Measurements from ENCODE around the gene PCDHB11.
"Not testable (repeated sequence)": the region's sequence is repeated elsewhere in the genome, so short reads cannot be mapped to it uniquely, and the experiment has no call there.

The PCDHB11 gene

DNA sequence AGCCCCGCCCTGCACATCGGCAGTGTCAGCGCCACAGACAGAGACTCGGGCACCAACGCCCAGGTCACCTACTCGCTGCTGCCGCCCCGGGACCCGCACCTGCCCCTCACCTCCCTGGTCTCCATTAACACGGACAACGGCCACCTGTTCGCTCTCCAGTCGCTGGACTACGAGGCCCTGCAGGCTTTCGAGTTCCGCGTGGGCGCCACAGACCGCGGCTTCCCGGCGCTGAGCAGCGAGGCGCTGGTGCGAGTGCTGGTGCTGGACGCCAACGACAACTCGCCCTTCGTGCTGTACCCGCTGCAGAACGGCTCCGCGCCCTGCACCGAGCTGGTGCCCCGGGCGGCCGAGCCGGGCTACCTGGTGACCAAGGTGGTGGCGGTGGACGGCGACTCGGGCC is 47.5 kb downstream of the PCDHB11 start:
- DNase-seq = not testable (repeated sequence)

DNA sequence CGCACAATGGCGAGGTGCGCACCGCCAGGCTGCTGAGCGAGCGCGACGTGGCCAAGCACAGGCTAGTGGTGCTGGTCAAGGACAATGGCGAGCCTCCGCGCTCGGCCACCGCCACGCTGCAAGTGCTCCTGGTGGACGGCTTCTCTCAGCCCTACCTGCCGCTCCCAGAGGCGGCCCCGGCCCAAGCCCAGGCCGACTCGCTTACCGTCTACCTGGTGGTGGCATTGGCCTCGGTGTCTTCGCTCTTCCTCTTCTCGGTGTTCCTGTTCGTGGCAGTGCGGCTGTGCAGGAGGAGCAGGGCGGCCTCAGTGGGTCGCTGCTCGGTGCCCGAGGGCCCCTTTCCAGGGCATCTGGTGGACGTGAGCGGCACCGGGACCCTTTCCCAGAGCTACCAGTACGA is 48.0 kb downstream of the PCDHB11 start:
- not testable (repeated sequence) for DNase-seq

DNA sequence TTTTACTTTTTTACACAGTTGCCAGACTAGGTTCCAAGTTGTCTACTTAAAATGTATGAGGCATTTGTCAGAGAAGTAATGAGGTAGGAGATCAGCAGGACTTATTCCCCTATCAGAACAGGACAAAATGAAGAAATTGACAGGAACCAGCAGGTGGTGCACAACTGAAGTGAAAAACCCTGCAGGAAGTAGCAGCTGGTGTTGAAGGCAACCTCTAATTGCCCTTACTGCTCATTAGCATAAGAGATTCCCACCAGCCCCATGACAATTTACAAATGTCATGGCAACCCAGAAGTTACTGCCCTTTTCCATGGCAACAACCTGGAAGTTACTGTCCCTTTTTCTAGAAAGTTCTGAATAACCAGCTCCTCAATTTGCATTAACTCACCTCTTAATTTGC is 51.1 kb downstream of the PCDHB11 start:
- no peak for DNase-seq
